K562 (cell line): ENCODE measurements around the gene SRPK2. TPM values are rescaled to one million over a fixed set of nuclear protein-coding genes. Genes with fewer than 3 reads are reported as not detected.
A peak's percentile ranks its signal among the peaks of the same experiment; 100 is the strongest.

Experiments used
- BCOR ChIP-seq: fragments of 450-650 bp; IDR thresholded peaks from 2 replicates; pipeline ENCODE4 v1.6.1; 2016
- BMI1 ChIP-seq: fragments of 150-350 bp; IDR thresholded peaks from 2 replicates; pipeline ENCODE4 v1.6.1; 2014; ENCODE audit warnings: low read length
- BRD9 ChIP-seq: fragments of 450-650 bp; IDR thresholded peaks from 2 replicates; pipeline ENCODE4 v1.6.1; 2018; ENCODE audit warnings: low read depth; ENCODE audit not compliant: partially characterized antibody
- DACH1 ChIP-seq: fragments of 450-650 bp; IDR thresholded peaks from 2 replicates; pipeline ENCODE4 v1.6.1; 2018; ENCODE audit not compliant: partially characterized antibody
- E2F3 ChIP-seq: fragments of 250-450 bp; sonication (Bioruptor Pico); IDR thresholded peaks from 2 replicates; pipeline ENCODE4 v1.4.0; 2020; ENCODE audit warnings: mild to moderate bottlenecking
- HOMEZ ChIP-seq: fragments of 250-450 bp; sonication (Bioruptor Pico); IDR thresholded peaks from 2 replicates; pipeline ENCODE4 v1.4.0; 2020; ENCODE audit warnings: mild to moderate bottlenecking, moderate library complexity
- KLF6 ChIP-seq: fragments of 250-450 bp; sonication (Bioruptor Pico); IDR thresholded peaks from 2 replicates; pipeline ENCODE4 v1.4.0; 2020; ENCODE audit warnings: mild to moderate bottlenecking, moderate library complexity, borderline replicate concordance
- MTA1 ChIP-seq: fragments of 450-650 bp; IDR thresholded peaks from 2 replicates; pipeline ENCODE4 v1.6.1; 2017; ENCODE audit warnings: borderline replicate concordance
- MTA2 ChIP-seq: fragments of 450-650 bp; IDR thresholded peaks from 2 replicates; pipeline ENCODE4 v1.6.1; 2016; ENCODE audit warnings: low read depth
- MYBL2 ChIP-seq, 2 experiments: fragments of 450-650 bp in 1 of 2; sonication (generic) in 1 of 2; formaldehyde crosslinking in 1 of 2; IDR thresholded peaks; 2 replicates each; pipeline versions ENCODE4 v1.6.1 to v1.8.1; 2017 to 2022; ENCODE audit warnings: borderline replicate concordance in 1 of 2, inconsistent platforms in 1 of 2, low read depth in 1 of 2, mild to moderate bottlenecking in 1 of 2, missing genetic modification reagents in 1 of 2, moderate library complexity in 1 of 2
- PBX2 ChIP-seq, 2 experiments: IDR thresholded peaks in 1 of 2; conservative IDR thresholded peaks in 1 of 2; 2 replicates each; pipeline ENCODE4 v1.6.1; 2016; ENCODE audit warnings: low read depth in 2 of 2, mild to moderate bottlenecking in 1 of 2, missing compliant biosample characterization in 1 of 2, missing genetic modification characterization in 1 of 2, moderate library complexity in 1 of 2
- ZBTB33 ChIP-seq: sonication (generic); formaldehyde crosslinking; IDR thresholded peaks from 2 replicates; pipeline ENCODE4 v1.8.1; 2023; ENCODE audit warnings: mild to moderate bottlenecking, missing genetic modification reagents
- ZNF133 ChIP-seq: fragments of 250-450 bp; sonication (Bioruptor Pico); IDR thresholded peaks from 2 replicates; pipeline ENCODE4 v1.4.0; 2020; ENCODE audit warnings: mild to moderate bottlenecking
- ZNF134 ChIP-seq: fragments of 250-450 bp; sonication (Bioruptor Pico); conservative IDR thresholded peaks from 2 replicates; pipeline ENCODE4 v1.4.0; 2020
- ZNF175 ChIP-seq: fragments of 200-800 bp; sonication (Bioruptor generic); IDR thresholded peaks from 2 replicates; pipeline ENCODE4 v1.6.1; 2016; ENCODE audit warnings: low read depth, mild to moderate bottlenecking, missing genetic modification characterization, missing compliant biosample characterization
- polyA plus RNA-seq, 8 experiments: library from polyadenylated mRNA; depleted of rRNA in 4 of 8; stranded (reverse) in 5 of 8; unstranded in 3 of 8; fragments of >200 nt; fragmentation: Nextera tagmentation in 2 of 8; fragmentation: Illumina TruSeq in 1 of 8; extraction: Ambion mirVana in 2 of 8; extraction: Trizol in 1 of 8; gene quantifications; 2 replicates each; pipeline versions ENCODE4 v1.2.1 to v1.2.3, GENCODE V29; 2011 to 2014; ENCODE audit warnings: inconsistent platforms in 1 of 8, missing spikeins in 1 of 8
- total RNA-seq, 7 experiments: library from RNA; depleted of rRNA in 6 of 7; stranded (reverse); fragments of >200 nt in 6 of 7; fragmentation: Illumina TruSeq in 2 of 7; extraction: Trizol in 2 of 7; gene quantifications; 2 replicates each; pipeline versions ENCODE4 v1.2.1 to v1.2.3, GENCODE V29; 2011 to 2021; ENCODE audit warnings: low replicate concordance in 1 of 7
- TF ChIP-seq, protein P1 (sequence below): fragments of 250-450 bp; sonication (Bioruptor Pico); IDR thresholded peaks from 2 replicates; pipeline ENCODE4 v1.8.0; 2022; ENCODE audit warnings: moderate library complexity, mild to moderate bottlenecking, inconsistent platforms
- TF ChIP-seq, protein P2 (sequence below): IDR thresholded peaks from 3 replicates; pipeline ENCODE4 v1.6.1; 2011; ENCODE audit warnings: borderline replicate concordance, mild to moderate bottlenecking, moderate library complexity; ENCODE audit not compliant: insufficient read length; ENCODE audit errors: extremely low read depth
- TF ChIP-seq, protein P3 (sequence below): fragments of 250-450 bp; sonication (Bioruptor Pico); IDR thresholded peaks from 2 replicates; pipeline ENCODE4 v1.5.0; 2021

SRPK2 gene
- total and polyA plus RNA-seq, 9 of the 15 experiments (the other 6 are each of a cell fraction or from before 2014, with no cell fraction given) = 21.5 to 44.7 (median 33.3) TPM

DNA sequence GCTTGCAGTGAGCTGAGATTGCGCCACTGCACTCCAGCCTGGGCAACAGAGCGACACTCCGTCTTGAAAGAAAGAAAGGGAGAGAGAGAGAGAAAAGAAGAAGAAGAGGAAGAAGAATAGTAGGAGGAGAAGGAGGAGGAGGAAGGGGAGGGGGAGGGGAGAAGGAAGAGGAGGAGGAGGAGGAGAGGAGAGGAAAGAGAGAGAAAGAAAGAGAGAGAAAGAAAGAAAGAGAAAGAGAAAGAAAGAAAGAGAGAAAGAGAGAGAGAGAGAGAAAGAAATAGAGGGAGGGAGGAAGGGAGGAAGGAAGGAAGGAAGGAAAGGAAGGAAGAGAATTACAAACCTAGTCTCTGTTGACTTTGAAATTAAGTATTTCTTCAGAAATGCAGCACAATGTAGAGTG lies 7.8 kb upstream of the SRPK2 start (continued):
- TF ChIP-seq BRD9 (no peak), MYBL2 (IDR thresholded peaks at IDR 0.05; ENCODE audit: low read depth) (no peak), MYBL2 (CRISPR knock-in tag; IDR thresholded peaks at IDR 0.05; ENCODE audit: borderline replicate concordance) (no peak), ZNF134 (no peak), PBX2 (CRISPR knock-in tag; IDR thresholded peaks at IDR 0.05; ENCODE audit: low read depth) (no peak), PBX2 (tag; conservative IDR thresholded peaks at IDR 0.05; ENCODE audit: low read depth) (no peak), ZNF175 (CRISPR knock-in tag) (no peak), DACH1 (no peak), BCOR (no peak), KLF6 (no peak), MTA1 (peak; percentile 88), HOMEZ (CRISPR knock-in tag) (no peak), MTA2 (0 out of 2 replicates have a peak, but pooled peaks have one; percentile 21), E2F3 (no peak), ZBTB33 (CRISPR knock-in tag) (no peak), BMI1 (no peak), ZNF133 (CRISPR knock-in tag) (no peak)
- TF ChIP-seq, protein P1, sequence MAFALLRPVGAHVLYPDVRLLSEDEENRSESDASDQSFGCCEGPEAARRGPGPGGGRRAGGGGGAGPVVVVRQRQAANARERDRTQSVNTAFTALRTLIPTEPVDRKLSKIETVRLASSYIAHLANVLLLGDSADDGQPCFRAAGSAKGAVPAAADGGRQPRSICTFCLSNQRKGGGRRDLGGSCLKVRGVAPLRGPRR (CRISPR knock-in tag) = no peak
- TF ChIP-seq, protein P2, sequence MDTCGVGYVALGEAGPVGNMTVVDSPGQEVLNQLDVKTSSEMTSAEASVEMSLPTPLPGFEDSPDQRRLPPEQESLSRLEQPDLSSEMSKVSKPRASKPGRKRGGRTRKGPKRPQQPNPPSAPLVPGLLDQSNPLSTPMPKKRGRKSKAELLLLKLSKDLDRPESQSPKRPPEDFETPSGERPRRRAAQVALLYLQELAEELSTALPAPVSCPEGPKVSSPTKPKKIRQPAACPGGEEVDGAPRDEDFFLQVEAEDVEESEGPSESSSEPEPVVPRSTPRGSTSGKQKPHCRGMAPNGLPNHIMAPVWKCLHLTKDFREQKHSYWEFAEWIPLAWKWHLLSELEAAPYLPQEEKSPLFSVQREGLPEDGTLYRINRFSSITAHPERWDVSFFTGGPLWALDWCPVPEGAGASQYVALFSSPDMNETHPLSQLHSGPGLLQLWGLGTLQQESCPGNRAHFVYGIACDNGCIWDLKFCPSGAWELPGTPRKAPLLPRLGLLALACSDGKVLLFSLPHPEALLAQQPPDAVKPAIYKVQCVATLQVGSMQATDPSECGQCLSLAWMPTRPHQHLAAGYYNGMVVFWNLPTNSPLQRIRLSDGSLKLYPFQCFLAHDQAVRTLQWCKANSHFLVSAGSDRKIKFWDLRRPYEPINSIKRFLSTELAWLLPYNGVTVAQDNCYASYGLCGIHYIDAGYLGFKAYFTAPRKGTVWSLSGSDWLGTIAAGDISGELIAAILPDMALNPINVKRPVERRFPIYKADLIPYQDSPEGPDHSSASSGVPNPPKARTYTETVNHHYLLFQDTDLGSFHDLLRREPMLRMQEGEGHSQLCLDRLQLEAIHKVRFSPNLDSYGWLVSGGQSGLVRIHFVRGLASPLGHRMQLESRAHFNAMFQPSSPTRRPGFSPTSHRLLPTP = no peak
- TF ChIP-seq, protein P3, sequence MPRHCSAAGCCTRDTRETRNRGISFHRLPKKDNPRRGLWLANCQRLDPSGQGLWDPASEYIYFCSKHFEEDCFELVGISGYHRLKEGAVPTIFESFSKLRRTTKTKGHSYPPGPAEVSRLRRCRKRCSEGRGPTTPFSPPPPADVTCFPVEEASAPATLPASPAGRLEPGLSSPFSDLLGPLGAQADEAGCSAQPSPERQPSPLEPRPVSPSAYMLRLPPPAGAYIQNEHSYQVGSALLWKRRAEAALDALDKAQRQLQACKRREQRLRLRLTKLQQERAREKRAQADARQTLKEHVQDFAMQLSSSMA = no peak
